PC-9 (cell line): ENCODE results near the gene MORN3. TPM values are rescaled to one million over a fixed set of nuclear protein-coding genes. Genes with fewer than 3 reads are reported as not detected.

Experiments used
- BruUV-seq: library from RNA; stranded (reverse); fragments of 400-500 nt; replicated peaks from 2 replicates; lab custom pipeline; 2021; lab: Mats Ljungman, UMichigan
- CTCF ChIA-PET: fragments of 300-600 bp; sonication (Branson Sonifier 250); formaldehyde crosslinking; loops from one replicate; lab custom pipeline; 2022; ENCODE audit warnings: antibody characterized with exemption; lab: Charles Lee
- POLR2A ChIA-PET: fragments of 300-600 bp; sonication (Branson Sonifier 250); formaldehyde crosslinking; loops from one replicate; lab custom pipeline; 2022; ENCODE audit warnings: antibody characterized with exemption; ENCODE audit not compliant: unreplicated experiment; lab: Charles Lee
- DNase-seq, 2 experiments: peaks; one replicate each; pipeline versions ENCODE4 v3.0.0 to v3.0.0-alpha.2; 2015 to 2022; ENCODE audit warnings: mixed read lengths in 1 of 2
- H2AFZ ChIP-seq: fragments of 200-600 bp; sonication (generic); 2 replicates; pipeline ENCODE4 v1.8.1; 2017; ENCODE audit warnings: antibody characterized with exemption
- H3F3A ChIP-seq: fragments of 200-600 bp; sonication (generic); 2 replicates; pipeline ENCODE4 v1.8.1; 2017; ENCODE audit warnings: antibody characterized with exemption, mild to moderate bottlenecking, low read depth; ENCODE audit not compliant: insufficient read depth
- H3K27ac ChIP-seq: fragments of 200-600 bp; sonication (generic); 2 replicates; pipeline ENCODE4 v1.6.1; 2016; ENCODE audit warnings: mixed run types
- H3K27me3 ChIP-seq: fragments of 200-600 bp; sonication (generic); 2 replicates; pipeline ENCODE4 v1.6.1; 2016; ENCODE audit warnings: low read depth, mixed run types; ENCODE audit not compliant: insufficient read depth
- H3K36me3 ChIP-seq: fragments of 200-600 bp; sonication (generic); 2 replicates; pipeline ENCODE4 v1.6.1; 2016; ENCODE audit warnings: low read depth, mixed run types
- H3K4me1 ChIP-seq: fragments of 200-600 bp; sonication (generic); replicated peaks from 2 replicates; pipeline ENCODE4 v1.6.1; 2016; ENCODE audit warnings: mixed run types; ENCODE audit not compliant: insufficient read depth
- H3K4me2 ChIP-seq: fragments of 200-600 bp; sonication (generic); 2 replicates; pipeline ENCODE4 v1.6.1; 2017; ENCODE audit warnings: mixed run types
- H3K4me3 ChIP-seq: fragments of 200-600 bp; sonication (generic); 2 replicates; pipeline ENCODE4 v1.6.1; 2016; ENCODE audit warnings: mixed run types
- H3K79me2 ChIP-seq: fragments of 200-600 bp; sonication (generic); 2 replicates; pipeline ENCODE4 v1.6.1; 2017; ENCODE audit warnings: low read depth, mixed run types
- H3K9me2 ChIP-seq: fragments of 200-600 bp; sonication (generic); 2 replicates; pipeline ENCODE4 v1.8.1; 2017; ENCODE audit warnings: mild to moderate bottlenecking; ENCODE audit not compliant: insufficient read depth
- H3K9me3 ChIP-seq: fragments of 200-600 bp; sonication (generic); 2 replicates; pipeline ENCODE4 v1.8.1; 2016; ENCODE audit warnings: low read depth; ENCODE audit not compliant: insufficient read depth
- H4K20me1 ChIP-seq: fragments of 200-600 bp; sonication (generic); 2 replicates; pipeline ENCODE4 v1.8.1; 2017; ENCODE audit not compliant: insufficient read depth
- CTCF ChIP-seq: fragments of 200-600 bp; sonication (generic); conservative IDR thresholded peaks from 2 replicates; pipeline ENCODE4 v1.6.1; 2017; ENCODE audit warnings: mixed run types, antibody characterized with exemption, mild to moderate bottlenecking, moderate library complexity
- EZH2 ChIP-seq: fragments of 200-600 bp; sonication (generic); IDR thresholded peaks from 2 replicates; pipeline ENCODE4 v1.8.0; 2017; ENCODE audit warnings: antibody characterized with exemption, low read depth
- intact Hi-C: fragments of 100-400 bp; cut with micrococcal nuclease; formaldehyde crosslinking; loops from one replicate; pipeline ENCODE4 v1.10.0; 2022; ENCODE audit not compliant: unreplicated experiment
- total RNA-seq: library from RNA; stranded (reverse); gene quantifications from 2 replicates; pipeline ENCODE4 v1.2.3, GENCODE V29; 2021

MORN3 gene
- total RNA-seq, 1 experiment from 2014 or later: 1.8 TPM

- DNase-seq: no peak
- Histone ChIP-seq H3K36me3 (no peaks in the 10 kb centered on the region), H3K4me2 (no peak overlapping the region), H3K27me3 (no peaks in the 10 kb centered on the region), H4K20me1 (no peaks in the 10 kb centered on the region), H3K27ac (no peak overlapping the region), H3K79me2 (no peaks in the 10 kb centered on the region), H3K9me3 (no peaks in the 10 kb centered on the region), H3F3A (peaks cover 6% of the 10 kb centered on the region; the same call in 1 of the 2 replicates), H3K4me3 (no peak overlapping the region), H3K9me2 (no peaks in the 10 kb centered on the region), H3K4me1 (no peaks in the 10 kb centered on the region), H2AFZ (no peak overlapping the region)
- ChIA-PET POLR2A (no interaction called here), CTCF (no interaction called here)
- TF ChIP-seq EZH2 (no peak), CTCF (no peak)
- intact Hi-C loops: no loop called here
- no TSS peak for BruUV-seq
Measured at GRCh38 chr12:121652767-121653497, 16.5 kb downstream of the MORN3 start.

- TF ChIP-seq CTCF (no peak), EZH2 (no peak)
- no peak for DNase-seq
- Histone ChIP-seq H4K20me1 (no peaks in the 10 kb centered on the region), H3K27ac (no peak overlapping the region), H2AFZ (no peak overlapping the region), H3K4me1 (no peaks in the 10 kb centered on the region), H3K9me3 (no peaks in the 10 kb centered on the region), H3K4me2 (no peak overlapping the region), H3K9me2 (no peaks in the 10 kb centered on the region), H3K27me3 (no peaks in the 10 kb centered on the region), H3K79me2 (no peaks in the 10 kb centered on the region), H3K36me3 (no peaks in the 10 kb centered on the region), H3K4me3 (no peak overlapping the region), H3F3A (no peaks in the 10 kb centered on the region)
- intact Hi-C loops: no loop called here
- ChIA-PET POLR2A (no interaction called here), CTCF (no interaction called here)
- no TSS peak for BruUV-seq
Measured at GRCh38 chr12:121651320-121651719, 18.1 kb downstream of the MORN3 start.

DNA sequence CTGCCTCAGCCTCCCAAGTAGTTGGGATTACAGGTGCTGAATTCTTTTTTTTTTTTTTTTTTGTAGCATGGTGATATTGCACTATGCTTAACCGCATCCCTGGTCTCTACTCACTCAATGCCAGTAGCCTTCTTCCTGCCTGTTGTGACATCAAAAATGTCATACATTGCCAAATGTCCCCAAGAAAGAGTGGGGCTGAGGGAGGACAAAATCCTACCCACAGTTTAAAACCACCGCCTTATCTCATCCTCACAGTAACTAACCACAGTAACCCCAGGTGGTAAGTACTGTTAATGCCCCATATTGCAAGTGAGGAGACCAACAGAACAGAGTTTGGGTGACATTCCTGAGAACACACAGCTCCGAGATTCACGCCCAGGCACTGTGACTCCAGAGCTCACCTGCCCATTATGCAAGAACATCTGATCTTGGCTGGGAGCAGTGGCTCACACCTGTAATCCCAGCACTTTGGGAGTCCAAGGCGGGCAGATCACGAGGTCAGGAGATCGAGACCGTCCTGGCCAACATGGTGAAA, 19.6 kb downstream of the MORN3 start:
- Histone ChIP-seq H3K4me2 (no peak overlapping the region), H3K4me3 (no peak overlapping the region), H3K27me3 (no peaks in the 10 kb centered on the region), H3K27ac (no peak overlapping the region), H3F3A (no peaks in the 10 kb centered on the region), H4K20me1 (no peaks in the 10 kb centered on the region), H2AFZ (no peak overlapping the region), H3K9me3 (no peaks in the 10 kb centered on the region), H3K9me2 (no peaks in the 10 kb centered on the region), H3K4me1 (no peaks in the 10 kb centered on the region), H3K36me3 (no peaks in the 10 kb centered on the region), H3K79me2 (no peaks in the 10 kb centered on the region)
- no peak for DNase-seq
- ChIA-PET POLR2A (no interaction called here), CTCF (no interaction called here)
- no TSS peak for BruUV-seq
- intact Hi-C loops: no loop called here
- TF ChIP-seq EZH2 (no peak), CTCF (no peak)
